Liver (tissue), 9 donors: ENCODE measurements around the gene RIMS3. TPM values are rescaled to one million over a fixed set of nuclear protein-coding genes. Genes with fewer than 3 reads are reported as not detected.

Source experiments
- DNase-seq: peaks from one replicate; pipeline ENCODE4 v3.0.0-alpha.2; 2017; ENCODE audit warnings: low spot score
- H3K27ac ChIP-seq, 2 donors: one replicate each; pipeline ENCODE4 v1.7.0; 2013; ENCODE audit warnings: inconsistent platforms in 2 of 2, low read length in 2 of 2, control low read depth in 1 of 2, low read depth in 1 of 2, mild to moderate bottlenecking in 1 of 2
- H3K27me3 ChIP-seq, 4 donors: one replicate each; pipeline versions ENCODE4 v1.6.1 to v1.7.0; 2013; ENCODE audit warnings: low read length in 3 of 4, inconsistent platforms in 1 of 4, mild to moderate bottlenecking in 1 of 4, moderate library complexity in 1 of 4; ENCODE audit not compliant: control insufficient read depth in 4 of 4, insufficient read depth in 4 of 4
- H3K36me3 ChIP-seq, 4 donors: one replicate each; pipeline versions ENCODE4 v1.6.1 to v1.7.0; 2013; ENCODE audit warnings: low read length in 3 of 4, mild to moderate bottlenecking in 3 of 4, low read depth in 1 of 4, moderate library complexity in 1 of 4; ENCODE audit not compliant: control insufficient read depth in 4 of 4, insufficient read depth in 3 of 4
- H3K4me1 ChIP-seq, 4 donors: one replicate each; pipeline versions ENCODE4 v1.6.1 to v1.7.0; 2013; ENCODE audit warnings: low read length in 3 of 4, mild to moderate bottlenecking in 3 of 4, moderate library complexity in 1 of 4; ENCODE audit not compliant: control insufficient read depth in 4 of 4, insufficient read depth in 4 of 4
- H3K4me3 ChIP-seq, 3 donors: one replicate each; pipeline versions ENCODE4 v1.6.1 to v1.7.0; 2013; ENCODE audit warnings: low read length in 3 of 3, control low read depth in 1 of 3, low read depth in 1 of 3, mild to moderate bottlenecking in 1 of 3
- H3K9ac ChIP-seq, 2 donors: one replicate each; pipeline ENCODE4 v1.7.0; 2013; ENCODE audit warnings: low read length in 2 of 2, mild to moderate bottlenecking in 2 of 2, moderate library complexity in 2 of 2, control low read depth in 1 of 2, low read depth in 1 of 2
- H3K9me3 ChIP-seq, 4 donors: one replicate each; pipeline versions ENCODE4 v1.6.1 to v1.7.0; 2013; ENCODE audit warnings: low read length in 3 of 4; ENCODE audit not compliant: control insufficient read depth in 4 of 4
- EGR1 ChIP-seq, 2 donors: IDR thresholded peaks; 2 replicates each; pipeline ENCODE4 v1.6.1; 2016 to 2018; ENCODE audit warnings: antibody characterized with exemption in 2 of 2, low read depth in 2 of 2
- FOXA1 ChIP-seq: IDR thresholded peaks from 2 replicates; pipeline ENCODE4 v1.6.1; 2016; ENCODE audit warnings: antibody characterized with exemption
- GABPA ChIP-seq, 2 donors: IDR thresholded peaks in 1 of 2; conservative IDR thresholded peaks in 1 of 2; 2 replicates each; pipeline ENCODE4 v1.6.1; 2016; ENCODE audit warnings: antibody characterized with exemption in 2 of 2, mild to moderate bottlenecking in 1 of 2, moderate library complexity in 1 of 2
- HNF4G ChIP-seq: IDR thresholded peaks from 2 replicates; pipeline ENCODE4 v1.6.1; 2016; ENCODE audit warnings: antibody characterized with exemption
- JUND ChIP-seq, 2 donors: IDR thresholded peaks; 2 replicates each; pipeline ENCODE4 v1.6.1; 2016; ENCODE audit warnings: antibody characterized with exemption in 2 of 2
- NR2F2 ChIP-seq: IDR thresholded peaks from 2 replicates; pipeline ENCODE4 v1.6.1; 2016; ENCODE audit warnings: antibody characterized with exemption
- RAD21 ChIP-seq, 2 donors: IDR thresholded peaks; 2 replicates each; pipeline ENCODE4 v1.6.1; 2016; ENCODE audit warnings: antibody characterized with exemption in 2 of 2, mild to moderate bottlenecking in 2 of 2
- RXRA ChIP-seq, 2 donors: IDR thresholded peaks; 2 replicates each; pipeline ENCODE4 v1.6.1; 2017 to 2018; ENCODE audit warnings: antibody characterized with exemption in 2 of 2, mild to moderate bottlenecking in 1 of 2
- SP1 ChIP-seq: IDR thresholded peaks from 2 replicates; pipeline ENCODE4 v1.6.1; 2018; ENCODE audit warnings: antibody characterized with exemption, mild to moderate bottlenecking
- TAF1 ChIP-seq: conservative IDR thresholded peaks from 2 replicates; pipeline ENCODE4 v1.6.1; 2016; ENCODE audit warnings: antibody characterized with exemption, mild to moderate bottlenecking
- YY1 ChIP-seq: IDR thresholded peaks from 2 replicates; pipeline ENCODE4 v1.6.1; 2016; ENCODE audit warnings: antibody characterized with exemption, mild to moderate bottlenecking
- WGBS: extraction: QIAGEN DNeasy Blood & Tissue Kit; methylation state at CpG from one replicate; pipeline ENCODE4 v1.1.7; 2013; 5-methylcytosine and 5-hydroxymethylcytosine counted together
- polyA plus RNA-seq, 2 donors: library from polyadenylated mRNA; stranded (reverse) in 1 of 2; unstranded in 1 of 2; fragments of 200-250 nt in 1 of 2; fragments of >200 nt in 1 of 2; fragmentation: Nextera tagmentation in 1 of 2; extraction: Ambion mirVana in 1 of 2; gene quantifications; one replicate each; pipeline versions ENCODE4 v1.2.1 to v1.2.3, GENCODE V29; 2013 to 2015
- total RNA-seq, 2 donors: library from RNA; depleted of rRNA; stranded (reverse); fragments of >200 nt; gene quantifications; one replicate each; pipeline ENCODE4 v1.2.3, GENCODE V29; 2014
- TF ChIP-seq, protein P1 (sequence below): IDR thresholded peaks from 2 replicates; pipeline ENCODE4 v1.6.1; 2016; ENCODE audit warnings: antibody characterized with exemption, mild to moderate bottlenecking
- TF ChIP-seq, protein P2 (sequence below): IDR thresholded peaks from 2 replicates; pipeline ENCODE4 v1.6.1; 2016; ENCODE audit warnings: antibody characterized with exemption
- TF ChIP-seq, protein P3 (sequence below): fragments of 150-350 bp; IDR thresholded peaks from 2 replicates; pipeline ENCODE4 v1.5.1; 2017; ENCODE audit warnings: improper control_type of control experiment, low read depth, low read length; ENCODE audit not compliant: missing input control
- donor health status: healthy.
- donor health status: healthy.
- donor health status: healthy.
- donor health status: healthy.
- donor health status: healthy.

The RIMS3 gene
- total and polyA plus RNA-seq, 4 donors = 0.22 to 2.2 (median 0.77) TPM

DNA sequence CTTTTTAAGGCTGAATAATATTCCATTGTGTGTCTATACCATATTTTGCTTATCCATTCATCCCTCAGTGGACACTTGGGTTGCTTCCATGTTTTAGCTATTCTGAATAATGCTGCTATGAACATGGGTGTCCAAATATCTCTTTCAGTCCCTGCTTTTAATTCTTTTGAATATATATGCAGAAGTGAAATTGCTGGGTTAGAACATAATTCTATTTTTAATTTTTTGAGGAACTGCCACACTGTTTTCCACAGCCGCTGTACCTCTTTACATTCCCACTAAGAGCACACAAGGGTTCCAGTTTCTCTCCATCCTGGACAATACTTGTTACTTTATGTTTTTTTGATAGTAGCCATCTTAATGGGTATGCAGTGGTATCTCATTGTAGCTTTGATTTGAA lies 65.6 kb downstream of the RIMS3 start:
- Histone ChIP-seq H3K27me3 (no peaks in the 10 kb centered on the region), H3K9me3 (no peaks in the 10 kb centered on the region), H3K4me1 (no peaks in the 10 kb centered on the region), H3K36me3 (no peaks in the 10 kb centered on the region), H3K9ac (no peak overlapping the region), H3K27ac (no peak overlapping the region), H3K4me3 (no peak overlapping the region)
- TF ChIP-seq NR2F2 (no peak), HNF4G (no peak), EGR1 (IDR thresholded peaks at IDR 0.05; ENCODE audit: low read depth in 2 of 2) (no peak), GABPA (IDR thresholded peaks at IDR 0.05 in 1 of 2, conservative IDR thresholded peaks at IDR 0.05 in 1 of 2) (no peak), RAD21 (IDR thresholded peaks at IDR 0.05) (no peak), TAF1 (no peak), FOXA1 (no peak), RXRA (IDR thresholded peaks at IDR 0.05) (no peak), JUND (IDR thresholded peaks at IDR 0.05) (no peak), SP1 (no peak)
- TF ChIP-seq, protein P1, sequence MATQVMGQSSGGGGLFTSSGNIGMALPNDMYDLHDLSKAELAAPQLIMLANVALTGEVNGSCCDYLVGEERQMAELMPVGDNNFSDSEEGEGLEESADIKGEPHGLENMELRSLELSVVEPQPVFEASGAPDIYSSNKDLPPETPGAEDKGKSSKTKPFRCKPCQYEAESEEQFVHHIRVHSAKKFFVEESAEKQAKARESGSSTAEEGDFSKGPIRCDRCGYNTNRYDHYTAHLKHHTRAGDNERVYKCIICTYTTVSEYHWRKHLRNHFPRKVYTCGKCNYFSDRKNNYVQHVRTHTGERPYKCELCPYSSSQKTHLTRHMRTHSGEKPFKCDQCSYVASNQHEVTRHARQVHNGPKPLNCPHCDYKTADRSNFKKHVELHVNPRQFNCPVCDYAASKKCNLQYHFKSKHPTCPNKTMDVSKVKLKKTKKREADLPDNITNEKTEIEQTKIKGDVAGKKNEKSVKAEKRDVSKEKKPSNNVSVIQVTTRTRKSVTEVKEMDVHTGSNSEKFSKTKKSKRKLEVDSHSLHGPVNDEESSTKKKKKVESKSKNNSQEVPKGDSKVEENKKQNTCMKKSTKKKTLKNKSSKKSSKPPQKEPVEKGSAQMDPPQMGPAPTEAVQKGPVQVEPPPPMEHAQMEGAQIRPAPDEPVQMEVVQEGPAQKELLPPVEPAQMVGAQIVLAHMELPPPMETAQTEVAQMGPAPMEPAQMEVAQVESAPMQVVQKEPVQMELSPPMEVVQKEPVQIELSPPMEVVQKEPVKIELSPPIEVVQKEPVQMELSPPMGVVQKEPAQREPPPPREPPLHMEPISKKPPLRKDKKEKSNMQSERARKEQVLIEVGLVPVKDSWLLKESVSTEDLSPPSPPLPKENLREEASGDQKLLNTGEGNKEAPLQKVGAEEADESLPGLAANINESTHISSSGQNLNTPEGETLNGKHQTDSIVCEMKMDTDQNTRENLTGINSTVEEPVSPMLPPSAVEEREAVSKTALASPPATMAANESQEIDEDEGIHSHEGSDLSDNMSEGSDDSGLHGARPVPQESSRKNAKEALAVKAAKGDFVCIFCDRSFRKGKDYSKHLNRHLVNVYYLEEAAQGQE = no peak
- TF ChIP-seq, protein P2, sequence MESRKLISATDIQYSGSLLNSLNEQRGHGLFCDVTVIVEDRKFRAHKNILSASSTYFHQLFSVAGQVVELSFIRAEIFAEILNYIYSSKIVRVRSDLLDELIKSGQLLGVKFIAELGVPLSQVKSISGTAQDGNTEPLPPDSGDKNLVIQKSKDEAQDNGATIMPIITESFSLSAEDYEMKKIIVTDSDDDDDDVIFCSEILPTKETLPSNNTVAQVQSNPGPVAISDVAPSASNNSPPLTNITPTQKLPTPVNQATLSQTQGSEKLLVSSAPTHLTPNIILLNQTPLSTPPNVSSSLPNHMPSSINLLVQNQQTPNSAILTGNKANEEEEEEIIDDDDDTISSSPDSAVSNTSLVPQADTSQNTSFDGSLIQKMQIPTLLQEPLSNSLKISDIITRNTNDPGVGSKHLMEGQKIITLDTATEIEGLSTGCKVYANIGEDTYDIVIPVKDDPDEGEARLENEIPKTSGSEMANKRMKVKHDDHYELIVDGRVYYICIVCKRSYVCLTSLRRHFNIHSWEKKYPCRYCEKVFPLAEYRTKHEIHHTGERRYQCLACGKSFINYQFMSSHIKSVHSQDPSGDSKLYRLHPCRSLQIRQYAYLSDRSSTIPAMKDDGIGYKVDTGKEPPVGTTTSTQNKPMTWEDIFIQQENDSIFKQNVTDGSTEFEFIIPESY = no peak
- WGBS = 78% methylated on average over 1 of the region's 1 CpG
- no peak for DNase-seq

DNA sequence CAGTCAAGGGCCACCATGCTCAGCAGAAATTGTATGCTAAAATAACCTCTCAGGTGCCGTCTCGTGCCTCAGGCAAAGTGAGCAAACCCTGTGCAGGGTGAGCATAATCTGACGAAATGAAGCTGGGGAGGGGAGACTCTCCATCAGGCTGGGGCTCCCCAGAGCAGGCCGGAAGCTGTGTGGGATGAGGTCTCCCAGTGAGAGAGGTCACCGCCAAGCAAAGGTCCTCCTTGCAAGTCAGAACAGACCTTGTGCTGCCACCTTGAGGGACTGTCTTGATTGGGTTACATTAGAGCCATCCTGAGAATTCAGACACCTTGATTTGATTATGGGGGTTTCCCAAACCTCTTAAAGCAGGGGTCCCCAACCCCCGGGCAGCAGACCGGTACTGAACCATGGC lies 69.9 kb downstream of the RIMS3 start:
- Histone ChIP-seq H3K4me3 (no peak overlapping the region), H3K4me1 (no peaks in the 10 kb centered on the region), H3K27ac (no peak overlapping the region), H3K27me3 (no peaks in the 10 kb centered on the region), H3K9me3 (no peaks in the 10 kb centered on the region), H3K36me3 (no peaks in the 10 kb centered on the region), H3K9ac (no peak overlapping the region)
- 89% methylated on average over 7 of the region's 7 CpGs for WGBS
- no peak for TF ChIP-seq YY1
- TF ChIP-seq, protein P3, sequence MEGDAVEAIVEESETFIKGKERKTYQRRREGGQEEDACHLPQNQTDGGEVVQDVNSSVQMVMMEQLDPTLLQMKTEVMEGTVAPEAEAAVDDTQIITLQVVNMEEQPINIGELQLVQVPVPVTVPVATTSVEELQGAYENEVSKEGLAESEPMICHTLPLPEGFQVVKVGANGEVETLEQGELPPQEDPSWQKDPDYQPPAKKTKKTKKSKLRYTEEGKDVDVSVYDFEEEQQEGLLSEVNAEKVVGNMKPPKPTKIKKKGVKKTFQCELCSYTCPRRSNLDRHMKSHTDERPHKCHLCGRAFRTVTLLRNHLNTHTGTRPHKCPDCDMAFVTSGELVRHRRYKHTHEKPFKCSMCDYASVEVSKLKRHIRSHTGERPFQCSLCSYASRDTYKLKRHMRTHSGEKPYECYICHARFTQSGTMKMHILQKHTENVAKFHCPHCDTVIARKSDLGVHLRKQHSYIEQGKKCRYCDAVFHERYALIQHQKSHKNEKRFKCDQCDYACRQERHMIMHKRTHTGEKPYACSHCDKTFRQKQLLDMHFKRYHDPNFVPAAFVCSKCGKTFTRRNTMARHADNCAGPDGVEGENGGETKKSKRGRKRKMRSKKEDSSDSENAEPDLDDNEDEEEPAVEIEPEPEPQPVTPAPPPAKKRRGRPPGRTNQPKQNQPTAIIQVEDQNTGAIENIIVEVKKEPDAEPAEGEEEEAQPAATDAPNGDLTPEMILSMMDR = no peak
- no peak for DNase-seq
